Fibroblast of the conjunctiva (primary cell): ENCODE measurements around the gene RINL.

ENCODE experiments used
- DNase-seq: peaks from one replicate; pipeline ENCODE4 v3.0.0-alpha.2; 2010; ENCODE audit warnings: low read depth

RINL gene, protein sequence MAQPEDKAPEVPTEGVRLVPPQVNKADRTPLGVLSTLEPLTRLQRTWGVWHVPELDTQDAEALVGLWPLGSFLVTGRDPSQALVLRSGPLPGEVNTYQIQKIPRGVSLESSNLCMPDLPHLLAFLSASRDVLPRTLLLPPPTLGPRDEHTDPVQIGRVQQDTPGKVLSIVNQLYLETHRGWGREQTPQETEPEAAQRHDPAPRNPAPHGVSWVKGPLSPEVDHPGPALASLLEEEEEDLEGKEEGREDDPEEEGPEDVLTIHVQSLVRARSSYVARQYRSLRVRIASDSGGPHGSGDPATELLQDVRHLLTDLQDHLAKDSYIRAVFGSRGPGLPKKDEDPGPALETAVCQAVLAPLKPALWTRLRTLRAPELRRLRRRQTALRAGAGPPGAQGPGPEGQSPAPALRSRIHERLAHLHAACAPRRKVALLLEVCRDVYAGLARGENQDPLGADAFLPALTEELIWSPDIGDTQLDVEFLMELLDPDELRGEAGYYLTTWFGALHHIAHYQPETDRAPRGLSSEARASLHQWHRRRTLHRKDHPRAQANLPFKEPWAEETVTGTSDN

GRCh38 chr19:38877781-38878574, at the start of gene RINL:
TSS of gene RINL (minus strand) at chr19:38878275. CDS start at chr19:38876742, 1,533 bp downstream.
- DNase-seq, result no peak

DNA sequence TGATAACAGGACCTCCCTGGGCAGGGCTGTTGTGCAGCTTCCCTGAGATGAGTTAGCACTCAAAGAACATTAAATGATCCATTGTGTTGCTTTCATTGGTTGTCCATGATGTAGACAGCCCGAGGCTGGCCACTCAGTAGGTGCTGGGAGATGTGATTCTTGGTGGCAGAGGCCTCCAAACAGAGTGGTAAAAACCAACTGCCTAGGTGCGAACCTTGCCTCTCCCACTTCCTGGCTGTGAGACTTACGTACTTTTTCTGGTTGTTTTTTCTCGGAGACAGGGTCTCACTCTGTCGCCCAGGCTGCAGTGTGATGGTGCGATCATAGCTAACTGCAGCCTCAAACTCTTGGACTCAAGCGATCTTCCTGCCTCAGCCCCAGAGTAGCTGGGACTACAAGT, 46.3 kb upstream of the RINL start:
- no peak for DNase-seq

- no peak for DNase-seq
Observed at GRCh38 chr19:38922482-38922881, 44.4 kb upstream of the RINL start.

DNA sequence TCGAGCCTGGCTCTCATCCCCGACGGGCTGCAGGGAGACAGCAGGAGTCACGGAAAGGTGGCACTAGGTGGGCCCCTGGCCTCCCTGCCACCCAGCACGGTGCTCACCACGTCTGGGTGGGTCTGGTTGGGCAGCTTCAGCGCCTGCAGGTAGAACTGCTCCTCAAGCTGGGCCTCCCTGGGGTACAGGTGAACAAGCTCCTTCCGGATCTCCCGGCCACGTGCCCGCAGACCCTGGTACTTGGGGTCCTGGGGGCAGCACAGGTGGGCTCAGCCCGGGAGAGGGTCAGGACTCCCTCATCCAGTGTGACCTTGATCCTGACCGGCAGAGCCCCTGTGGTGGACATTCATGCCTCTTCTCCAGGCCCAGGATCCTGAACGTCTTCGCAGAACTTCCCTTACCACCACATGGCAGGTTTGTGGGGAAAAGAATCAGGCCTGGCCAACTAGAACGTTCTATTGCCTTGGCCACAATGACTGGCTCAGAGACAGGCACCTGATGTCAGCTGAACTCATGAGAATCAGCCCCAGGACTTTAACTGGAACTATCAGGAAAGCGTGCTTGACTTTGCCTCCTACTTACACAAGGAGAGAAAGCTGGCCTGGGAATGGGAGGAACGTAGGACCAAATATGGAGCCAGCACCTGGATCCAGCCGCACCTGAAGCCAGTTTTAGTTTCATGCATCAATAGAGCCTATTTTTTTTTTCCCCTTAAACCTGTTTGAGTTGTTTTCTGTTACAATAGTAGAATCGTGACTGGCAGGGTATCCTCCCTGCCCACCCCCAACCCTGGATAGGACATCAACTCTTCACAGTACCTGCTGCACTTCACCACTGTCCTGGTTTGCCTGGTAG, 43.6 kb upstream of the RINL start:
- DNase-seq, result no peak

GRCh38 chr19:38920602-38921419, 42.7 kb upstream of the RINL start:
- no peak for DNase-seq

GRCh38 chr19:38919837-38920601, 41.9 kb upstream of the RINL start:
- DNase-seq, result no peak

DNA sequence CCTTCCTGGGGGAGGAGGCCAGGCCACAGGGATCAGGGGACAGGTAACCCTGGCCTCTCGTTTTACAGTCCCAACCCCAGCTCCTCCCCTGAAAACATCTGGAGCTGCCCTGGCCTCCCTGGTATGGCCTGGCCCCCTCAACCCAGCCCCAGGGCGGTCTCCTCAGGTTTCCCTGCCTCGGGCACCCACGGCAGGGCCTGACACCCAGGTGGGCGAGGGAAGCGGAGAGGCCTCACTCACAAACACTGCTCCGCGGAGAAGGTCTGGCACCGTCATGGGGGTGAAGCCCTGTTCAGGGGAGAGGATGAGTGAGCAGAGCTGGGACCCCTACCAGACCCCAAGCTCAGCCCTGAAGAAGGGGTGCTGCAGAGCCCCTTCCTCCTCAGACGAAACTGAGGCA, 40.5 kb upstream of the RINL start:
- DNase-seq, result no peak

GRCh38 chr19:38917921-38918491, 39.9 kb upstream of the RINL start:
- no peak for DNase-seq

DNA sequence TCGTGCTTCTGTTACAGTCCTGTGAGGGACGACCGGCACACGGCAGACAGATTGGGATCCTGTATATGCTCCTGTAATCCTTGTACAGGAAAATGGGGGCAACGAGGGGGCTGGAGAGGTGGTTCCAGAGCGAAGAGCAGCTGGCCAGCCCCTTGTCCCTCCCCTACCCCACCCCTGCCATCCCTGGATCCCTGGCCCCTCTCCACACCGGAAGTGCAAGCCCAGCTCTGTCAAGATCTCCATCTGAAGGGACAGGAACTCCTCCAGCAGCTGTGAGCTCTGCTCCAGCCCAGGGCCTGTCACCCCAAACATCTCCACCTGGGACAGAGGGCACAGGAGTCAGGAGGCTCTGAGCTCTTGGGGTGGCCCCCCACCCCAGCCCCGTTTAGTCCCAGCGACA, 39.4 kb upstream of the RINL start:
- DNase-seq, result no peak

DNA sequence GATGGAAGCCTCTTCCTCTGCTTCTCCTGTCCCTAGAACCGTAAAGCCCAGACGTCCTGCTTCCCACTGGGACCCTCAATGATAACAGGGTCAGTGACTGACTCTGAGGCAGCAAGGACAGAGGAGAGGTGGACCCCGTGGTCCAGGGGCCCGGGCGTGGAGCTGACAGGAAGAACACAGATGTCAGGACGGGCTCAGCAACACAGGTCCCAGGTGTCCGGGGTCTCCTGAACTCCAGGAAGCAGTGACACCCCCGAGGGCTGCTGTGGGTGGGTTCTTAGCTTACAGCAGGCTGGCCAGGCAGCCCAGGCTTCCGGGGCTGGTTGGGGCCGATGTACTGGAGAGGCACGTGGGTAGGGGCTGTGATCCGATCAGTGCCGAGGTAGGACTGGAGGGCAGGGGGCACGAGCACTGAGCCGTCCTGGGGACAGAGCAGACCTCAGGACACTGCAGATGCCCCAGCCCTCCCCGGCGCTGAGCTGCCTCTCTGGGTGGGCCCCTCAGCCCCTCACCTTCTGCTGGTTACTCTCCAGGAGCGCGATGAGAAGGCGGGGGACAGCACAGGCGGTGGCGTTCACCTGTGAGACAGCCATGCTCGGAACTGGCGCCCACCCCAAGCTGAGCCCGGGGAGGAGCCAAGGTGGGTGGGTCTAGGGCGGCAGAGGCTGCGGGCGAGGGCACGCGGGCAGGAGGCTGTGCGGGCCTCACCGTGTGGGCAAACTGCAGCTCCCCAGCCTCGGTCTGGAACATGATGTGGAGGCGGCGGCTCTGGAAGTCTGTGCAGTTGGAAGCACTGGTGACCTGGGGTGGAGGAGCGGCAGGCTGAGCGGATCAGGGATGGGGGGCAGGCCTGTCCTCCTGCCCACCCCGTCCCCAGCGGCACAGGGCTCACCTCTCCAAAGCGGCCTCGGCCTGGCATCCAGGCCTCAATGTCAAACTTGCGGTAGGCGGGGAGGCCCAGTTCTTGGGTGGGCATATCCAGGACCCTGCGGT, 37.5 kb upstream of the RINL start:
- DNase-seq, result no peak

- no peak for DNase-seq
Observed at GRCh38 chr19:38913958-38914357, 35.9 kb upstream of the RINL start.

- DNase-seq, result no peak
Observed at GRCh38 chr19:38912600-38913514, 34.8 kb upstream of the RINL start.

GRCh38 chr19:38911388-38912001, 33.4 kb upstream of the RINL start:
- DNase-seq, result no peak

- no peak for DNase-seq
Observed at GRCh38 chr19:38910488-38910887, 32.4 kb upstream of the RINL start.

DNA sequence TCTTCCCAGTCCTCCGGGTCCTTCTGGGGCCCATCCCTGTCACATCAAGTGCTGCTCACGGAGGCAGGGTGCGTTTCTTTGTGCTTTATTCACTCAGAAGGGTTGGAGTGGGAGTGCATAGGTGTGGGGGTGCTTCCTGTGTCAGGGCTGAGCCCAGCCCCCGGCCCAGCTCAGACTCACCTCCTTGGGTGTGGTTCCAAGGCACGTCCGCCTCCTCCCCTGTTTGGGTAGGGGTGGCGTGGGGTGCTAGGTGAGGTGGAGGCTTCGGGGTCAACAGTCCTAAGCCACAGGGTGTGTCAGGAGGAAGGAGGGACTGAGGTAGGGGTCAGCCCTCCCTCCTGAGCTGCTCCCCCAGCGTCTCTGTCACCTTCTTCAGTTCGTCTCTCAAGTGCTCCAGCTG, 30.8 kb upstream of the RINL start:
- DNase-seq, result no peak

DNA sequence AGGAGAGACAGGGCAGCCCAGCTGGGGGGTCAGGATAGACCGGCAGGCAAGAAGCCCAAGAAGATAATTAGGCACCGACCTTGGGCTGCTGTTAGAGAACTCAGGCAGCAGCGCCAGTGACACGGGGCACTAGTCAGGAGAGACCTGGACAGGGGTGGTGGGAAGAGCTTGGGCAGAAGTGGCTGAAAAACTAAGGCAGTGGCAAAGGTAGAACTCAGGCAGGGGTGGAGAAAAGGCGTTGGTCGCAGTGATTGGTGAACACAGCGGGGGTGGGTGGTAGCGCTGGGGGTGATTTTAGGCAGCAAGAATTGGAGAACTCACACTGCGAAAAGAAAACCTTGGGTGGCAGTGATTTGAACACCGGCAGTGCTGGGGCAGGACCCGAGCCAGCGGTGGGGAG, 29.6 kb upstream of the RINL start:
- no peak for DNase-seq

- DNase-seq, result no peak
Observed at GRCh38 chr19:38907227-38907626, 29.2 kb upstream of the RINL start.
